ENCODE measurements around the gene ADAM23.

DNA sequence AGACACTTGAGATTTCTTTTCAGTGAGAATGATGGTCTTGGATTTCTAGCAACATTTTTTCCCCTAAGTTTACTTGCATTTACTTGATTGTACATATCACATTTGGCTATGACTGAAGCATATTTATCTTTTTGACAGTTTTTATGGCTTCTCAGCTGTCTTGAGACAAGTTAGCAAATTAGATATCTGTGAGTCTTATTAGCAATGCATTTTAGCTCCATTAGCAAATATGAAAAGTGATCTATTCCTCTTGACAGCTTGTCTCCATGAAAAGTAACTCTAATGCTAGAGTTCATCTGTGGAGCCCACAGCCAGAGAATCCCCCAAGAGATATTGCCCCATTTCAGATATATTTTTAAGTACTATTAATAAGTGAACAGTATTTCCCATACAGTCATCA lies 126.9 kb downstream of the ADAM23 start:
- no peak for TF ChIP-seq EZH2 (IDR thresholded peaks at IDR 0.05)
- no peak for TF ChIP-seq POLR2AphosphoS5 (IDR thresholded peaks at IDR 0.05; ENCODE audit: borderline replicate concordance, low read depth, low read length)
- no peak for TF ChIP-seq FOXP2 (optimal IDR thresholded peaks at IDR 0.05; ENCODE audit: control extremely low read depth, extremely low read length, insufficient read depth)

Data from SK-N-MC (cell line).